Small intestine (tissue), 7 donors: Measurements from ENCODE around the gene MADCAM1. TPM values are rescaled to one million over a fixed set of nuclear protein-coding genes. Genes with fewer than 3 reads are reported as not detected.
A peak's percentile ranks its signal among the peaks of the same experiment; 100 is the strongest.

Source experiments
- DNase-seq, 2 donors: peaks; one replicate each; pipeline versions ENCODE4 v3.0.0 to v3.0.0-alpha.2; 2013
- FAIRE-seq: peaks from 2 replicates; lab custom pipeline; 2012; peaks lifted over from hg19 to GRCh38; lab: Jason Lieb, UNC
- H3K27ac ChIP-seq, 3 donors: one replicate each; pipeline ENCODE4 v1.5.1; 2013; ENCODE audit warnings: low read length in 2 of 3, mild to moderate bottlenecking in 2 of 3, control low read depth in 1 of 3, inconsistent platforms in 1 of 3, low read depth in 1 of 3, moderate library complexity in 1 of 3
- H3K27me3 ChIP-seq, 3 donors: one replicate each; pipeline ENCODE4 v1.6.1; 2013; ENCODE audit warnings: low read length in 3 of 3, inconsistent platforms in 1 of 3; ENCODE audit not compliant: control insufficient read depth in 3 of 3, insufficient read depth in 3 of 3
- H3K36me3 ChIP-seq, 3 donors: one replicate each; pipeline ENCODE4 v1.6.1; 2013; ENCODE audit warnings: low read length in 3 of 3, inconsistent platforms in 1 of 3, low read depth in 1 of 3, mild to moderate bottlenecking in 1 of 3, moderate library complexity in 1 of 3; ENCODE audit not compliant: control insufficient read depth in 3 of 3, insufficient read depth in 2 of 3
- H3K4me1 ChIP-seq, 3 donors: one replicate each; pipeline ENCODE4 v1.6.1; 2013; ENCODE audit warnings: low read length in 2 of 3, inconsistent platforms in 1 of 3, low read depth in 1 of 3, mild to moderate bottlenecking in 1 of 3, moderate library complexity in 1 of 3; ENCODE audit not compliant: control insufficient read depth in 3 of 3, insufficient read depth in 2 of 3
- H3K4me3 ChIP-seq, 3 donors: one replicate each; pipeline ENCODE4 v1.5.1; 2013; ENCODE audit warnings: low read length in 3 of 3, control low read depth in 1 of 3, inconsistent platforms in 1 of 3, low read depth in 1 of 3, mild to moderate bottlenecking in 1 of 3, moderate library complexity in 1 of 3
- H3K9me3 ChIP-seq, 2 donors: one replicate each; pipeline ENCODE4 v1.6.1; 2013; ENCODE audit warnings: low read depth in 1 of 2, low read length in 1 of 2; ENCODE audit not compliant: control insufficient read depth in 2 of 2, insufficient read depth in 1 of 2
- WGBS, 3 donors: extraction: QIAGEN DNeasy Blood & Tissue Kit; methylation state at CpG; one replicate each; pipeline ENCODE4 v1.1.7; 2013; 5-methylcytosine and 5-hydroxymethylcytosine counted together
- polyA plus RNA-seq, 4 donors: library from polyadenylated mRNA; stranded (reverse) in 3 of 4; unstranded in 1 of 4; fragments of 200-250 nt in 3 of 4; fragments of 120-200 nt in 1 of 4; gene quantifications; one replicate each; pipeline versions ENCODE4 v1.2.1 to v1.2.3, GENCODE V29; 2013
- donor health status: healthy with polysubstance abuse.
- donor health status: control.
- donor health status: control.
- donor health status: Bipolar disorder and iron deficiency.
- donor health status: healthy.

MADCAM1 gene
- polyA plus RNA-seq, 4 donors: 1.1 to 11.3 (median 6.4) TPM; not detected in 1

- H3K27ac ChIP-seq: no peak overlapping the region
- no peaks in the 10 kb centered on the region for H3K9me3 ChIP-seq
- H3K4me3 ChIP-seq: no peak overlapping the region
- DNase-seq (no peak), FAIRE-seq (no peak)
- H3K36me3 ChIP-seq: peaks cover 1 to 62% (median 10%) of the 10 kb centered on the region in 3 donors
- no peaks in the 10 kb centered on the region for H3K4me1 ChIP-seq
- 89 to 91% (median 90%) methylated on average over 49 to 51 of the region's 51 CpGs for WGBS, 3 donors
- H3K27me3 ChIP-seq: no peaks in the 10 kb centered on the region
These were observed 44.8 kb downstream of the MADCAM1 start for GRCh38 chr19:540867-541637.

GRCh38 chr19:541699-542098 is 45.4 kb downstream of the MADCAM1 start:
- Histone ChIP-seq H3K4me1 (no peaks in the 10 kb centered on the region), H3K9me3 (no peaks in the 10 kb centered on the region), H3K36me3 (peaks cover 0 to 55% (median 6%) of the 10 kb centered on the region in 3 donors), H3K27ac (no peak overlapping the region), H3K27me3 (no peaks in the 10 kb centered on the region), H3K4me3 (no peak overlapping the region)
- 91 to 94% (median 93%) methylated on average over 26 of the region's 26 CpGs for WGBS, 3 donors
- FAIRE-seq: no peak
- no peak for DNase-seq

GRCh38 chr19:542173-542866 is 46.0 kb downstream of the MADCAM1 start:
- no peaks in the 10 kb centered on the region for H3K27me3 ChIP-seq
- peaks cover 0 to 49% (median 4%) of the 10 kb centered on the region in 3 donors for H3K36me3 ChIP-seq
- no peaks in the 10 kb centered on the region for H3K4me1 ChIP-seq
- no peak overlapping the region for H3K27ac ChIP-seq
- no peak overlapping the region for H3K4me3 ChIP-seq
- H3K9me3 ChIP-seq: no peaks in the 10 kb centered on the region
- FAIRE-seq (no peak), DNase-seq (no peak)
- WGBS, 3 donors: 89 to 91% (median 90%) methylated on average over 30 to 34 of the region's 34 CpGs

- H3K9me3 ChIP-seq: no peaks in the 10 kb centered on the region
- DNase-seq: peak in 1 of 2 donors; percentile 36
- H3K36me3 ChIP-seq: peaks cover 0 to 34% (median 4%) of the 10 kb centered on the region in 3 donors
- H3K27ac ChIP-seq: peak within 1 kb of the TSS in 1 of 3 donors; percentile 2
- no peaks in the 10 kb centered on the region for H3K4me1 ChIP-seq
- H3K27me3 ChIP-seq: peaks cover 0 to 2% (median 0%) of the 10 kb centered on the region in 3 donors
- H3K4me3 ChIP-seq: peak within 1 kb of the TSS in 1 of 3 donors; percentile 41
- FAIRE-seq: no peak
- 38 to 57% (median 48%) methylated on average over 24 to 31 of the region's 31 CpGs for WGBS, 3 donors
These were observed 47.8 kb downstream of the MADCAM1 start, which contains the start of gene GZMM for GRCh38 chr19:543910-544608. Gene GZMM, plus strand, starts transcription at chr19:544053. Its CDS starts 19 bp downstream, at chr19:544072.

- no peak for DNase-seq
- H3K27ac ChIP-seq: no peak overlapping the region
- H3K4me3 ChIP-seq: no peak overlapping the region
- no peak for FAIRE-seq
- 86 to 91% (median 87%) methylated on average over 14 to 15 of the region's 15 CpGs for WGBS, 3 donors
- H3K27me3 ChIP-seq: peaks cover 0 to 2% (median 0%) of the 10 kb centered on the region in 3 donors
- no peaks in the 10 kb centered on the region for H3K4me1 ChIP-seq
- no peaks in the 10 kb centered on the region for H3K9me3 ChIP-seq
- H3K36me3 ChIP-seq: peaks cover 0 to 11% (median 0%) of the 10 kb centered on the region in 3 donors
These were observed 50.8 kb downstream of the MADCAM1 start for GRCh38 chr19:547117-547516.

GRCh38 chr19:547836-548720 is 51.8 kb downstream of the MADCAM1 start:
- FAIRE-seq: no peak
- Histone ChIP-seq H3K27me3 (peaks cover 0 to 2% (median 0%) of the 10 kb centered on the region in 3 donors), H3K36me3 (peaks cover 0 to 3% (median 0%) of the 10 kb centered on the region in 3 donors), H3K27ac (no peak overlapping the region), H3K4me1 (no peaks in the 10 kb centered on the region), H3K9me3 (no peaks in the 10 kb centered on the region), H3K4me3 (no peak overlapping the region)
- WGBS, 3 donors: 81 to 84% (median 81%) methylated on average over 17 to 26 of the region's 26 CpGs
- DNase-seq: no peak

- FAIRE-seq (no peak), DNase-seq (no peak)
- no peak overlapping the region for H3K27ac ChIP-seq
- no peaks in the 10 kb centered on the region for H3K9me3 ChIP-seq
- H3K36me3 ChIP-seq: no peaks in the 10 kb centered on the region
- no peak overlapping the region for H3K4me3 ChIP-seq
- 74 to 75% (median 74%) methylated on average over 30 to 52 of the region's 52 CpGs for WGBS, 3 donors
- peaks cover 0 to 2% (median 0%) of the 10 kb centered on the region in 3 donors for H3K27me3 ChIP-seq
- no peaks in the 10 kb centered on the region for H3K4me1 ChIP-seq
These were observed 52.9 kb downstream of the MADCAM1 start for GRCh38 chr19:548886-549830.
